ENCODE results near the gene TKT. TPM values are rescaled to one million over a fixed set of nuclear protein-coding genes. Genes with fewer than 3 reads are reported as not detected.

Gene TKT
- total RNA-seq, 1 experiment from 2014 or later, result 186 TPM

DNA sequence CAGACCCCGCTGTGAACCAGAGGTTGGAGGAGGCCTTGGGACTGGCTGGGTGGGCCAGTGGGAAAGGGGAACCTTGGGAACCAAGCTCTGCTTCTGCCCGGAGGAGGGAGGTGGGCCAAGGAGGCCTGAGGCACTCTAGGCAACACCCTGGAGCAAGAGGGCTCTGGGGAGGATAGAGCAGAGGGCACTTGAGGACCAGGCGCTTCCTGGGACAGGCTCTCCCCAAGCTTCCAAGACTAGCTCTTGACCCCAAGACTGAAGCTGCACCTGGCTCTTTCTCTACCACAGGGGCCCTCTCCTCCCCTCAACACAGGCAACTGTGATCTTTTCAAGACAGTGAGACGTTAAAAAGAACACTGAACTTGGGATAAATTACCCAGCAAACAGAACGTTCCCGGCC, 20.3 kb downstream of the TKT start:
- H3K9me3 ChIP-seq (ENCODE audit: low read depth, low read length, poor library complexity, severe bottlenecking), result no peaks in the 10 kb centered on the region
- intact Hi-C loops (cut with micrococcal nuclease; ENCODE audit: unreplicated experiment), result no loop called here
- ChIA-PET CTCF (no interaction called here), POLR2A (ENCODE audit: low non-redundant PET) (no interaction called here)
- H3K36me3 ChIP-seq (ENCODE audit: insufficient read depth, low read length, poor library complexity, severe bottlenecking), result peaks cover 25% of the 10 kb centered on the region
- TF ChIP-seq EZH2 (IDR thresholded peaks at IDR 0.05; ENCODE audit: borderline replicate concordance, low read depth, low read length, poor library complexity, severe bottlenecking) (no peak), CTCF (conservative IDR thresholded peaks at IDR 0.05; ENCODE audit: low read depth, low read length) (no peak)
- BruUV-seq (replicated peaks), result no TSS peak
- no peak for DNase-seq (ENCODE audit: low spot score)
- H3K4me3 ChIP-seq (ENCODE audit: low read depth, low read length, poor library complexity, severe bottlenecking), result no peak overlapping the region
- H3K4me1 ChIP-seq (ENCODE audit: insufficient read depth, low read length, poor library complexity, severe bottlenecking), result peaks cover 20% of the 10 kb centered on the region
- no peaks in the 10 kb centered on the region for H3K27me3 ChIP-seq (replicated peaks; ENCODE audit: insufficient read depth, low read depth, low read length, poor library complexity)
- no peak overlapping the region for H3K27ac ChIP-seq (ENCODE audit: low read depth, low read length, poor library complexity, severe bottlenecking)

GRCh38 chr3:53234841-53235232, 21.0 kb downstream of the TKT start:
- intact Hi-C loops (cut with micrococcal nuclease; ENCODE audit: unreplicated experiment), result no loop called here
- ChIA-PET CTCF (no interaction called here), POLR2A (ENCODE audit: low non-redundant PET) (no interaction called here)
- Histone ChIP-seq H3K9me3 (ENCODE audit: low read depth, low read length, poor library complexity, severe bottlenecking) (no peaks in the 10 kb centered on the region), H3K27me3 (replicated peaks; ENCODE audit: insufficient read depth, low read depth, low read length, poor library complexity) (no peaks in the 10 kb centered on the region), H3K27ac (ENCODE audit: low read depth, low read length, poor library complexity, severe bottlenecking) (no peak overlapping the region), H3K4me1 (ENCODE audit: insufficient read depth, low read length, poor library complexity, severe bottlenecking) (peaks cover 20% of the 10 kb centered on the region), H3K36me3 (ENCODE audit: insufficient read depth, low read length, poor library complexity, severe bottlenecking) (peaks cover 23% of the 10 kb centered on the region), H3K4me3 (ENCODE audit: low read depth, low read length, poor library complexity, severe bottlenecking) (no peak overlapping the region)
- DNase-seq (ENCODE audit: low spot score), result no peak
- BruUV-seq (replicated peaks), result no TSS peak
- no peak for TF ChIP-seq CTCF (conservative IDR thresholded peaks at IDR 0.05; ENCODE audit: low read depth, low read length)
- no peak for TF ChIP-seq EZH2 (IDR thresholded peaks at IDR 0.05; ENCODE audit: borderline replicate concordance, low read depth, low read length, poor library complexity, severe bottlenecking)

GRCh38 chr3:53234130-53234840, 21.5 kb downstream of the TKT start:
- H3K27ac ChIP-seq (ENCODE audit: low read depth, low read length, poor library complexity, severe bottlenecking), result no peak overlapping the region
- POLR2A ChIA-PET (ENCODE audit: low non-redundant PET), result no interaction called here
- CTCF ChIA-PET, result no interaction called here
- H3K27me3 ChIP-seq (replicated peaks; ENCODE audit: insufficient read depth, low read depth, low read length, poor library complexity), result no peaks in the 10 kb centered on the region
- BruUV-seq (replicated peaks), result no TSS peak
- peaks cover 25% of the 10 kb centered on the region for H3K36me3 ChIP-seq (ENCODE audit: insufficient read depth, low read length, poor library complexity, severe bottlenecking)
- peaks cover 20% of the 10 kb centered on the region for H3K4me1 ChIP-seq (ENCODE audit: insufficient read depth, low read length, poor library complexity, severe bottlenecking)
- intact Hi-C loops (cut with micrococcal nuclease; ENCODE audit: unreplicated experiment), result no loop called here
- DNase-seq (ENCODE audit: low spot score), result no peak
- no peak overlapping the region for H3K4me3 ChIP-seq (ENCODE audit: low read depth, low read length, poor library complexity, severe bottlenecking)
- TF ChIP-seq CTCF (conservative IDR thresholded peaks at IDR 0.05; ENCODE audit: low read depth, low read length), result no peak
- no peak for TF ChIP-seq EZH2 (IDR thresholded peaks at IDR 0.05; ENCODE audit: borderline replicate concordance, low read depth, low read length, poor library complexity, severe bottlenecking)
- no peaks in the 10 kb centered on the region for H3K9me3 ChIP-seq (ENCODE audit: low read depth, low read length, poor library complexity, severe bottlenecking)

Data from A673 (cell line).